HCT116 (cell line): Measurements from ENCODE around the gene RCAN2. TPM values are rescaled to one million over a fixed set of nuclear protein-coding genes. Genes with fewer than 3 reads are reported as not detected.

Experiments used
- ATAC-seq: fragments of 200-7000 bp; cut with Tn5 transposase; 2 replicates; pipeline ENCODE4 v1.9.1; 2020; ENCODE audit warnings: mild to moderate bottlenecking, moderate library complexity
- BruUV-seq: library from RNA; stranded (reverse); fragments of 400-500 nt; replicated peaks from 2 replicates; lab custom pipeline; 2021; lab: Mats Ljungman, UMichigan
- CTCF ChIA-PET: fragments of 300-600 bp; sonication (Branson Sonifier 250); formaldehyde crosslinking; loops from one replicate; lab custom pipeline; 2021; ENCODE audit warnings: antibody characterized with exemption; lab: Charles Lee
- POLR2A ChIA-PET: fragments of 300-600, 350-600 bp; sonication (Branson Sonifier 250); formaldehyde crosslinking; loops from one replicate; lab custom pipeline; 2021; ENCODE audit warnings: antibody characterized with exemption; lab: Charles Lee
- RAD21 ChIA-PET, 2 experiments: fragments of 300-600 bp; sonication (Branson Sonifier 250); formaldehyde crosslinking; loops; one replicate each; lab custom pipeline; 2023; ENCODE audit warnings: low total read pairs in 2 of 2; ENCODE audit not compliant: uncharacterized antibody in 2 of 2, unreplicated experiment in 2 of 2, low non-redundant PET in 1 of 2; lab: Charles Lee
- DNase-seq: peaks from one replicate; pipeline ENCODE4 v3.0.0-alpha.2; 2010; ENCODE audit warnings: low read depth, low spot score
- H2AFZ ChIP-seq: fragments of 200-600 bp; shearing (Covaris generic), sonication (generic); 2 replicates; pipeline ENCODE4 v1.6.1; 2017; ENCODE audit warnings: low read depth, mixed run types, mixed read lengths, antibody characterized with exemption, low read length; ENCODE audit not compliant: poor library complexity, severe bottlenecking
- H3K27ac ChIP-seq: 2 replicates; pipeline ENCODE4 v1.5.1; 2012; ENCODE audit warnings: low read depth, low read length
- H3K27me3 ChIP-seq: fragments of 200-600 bp; sonication (generic); 2 replicates; pipeline ENCODE4 v1.6.1; 2016; ENCODE audit warnings: mixed run types, low read length, mixed read lengths; ENCODE audit not compliant: insufficient read depth
- H3K36me3 ChIP-seq, 2 experiments: fragments of 200-500 bp in 1 of 2; fragments of 200-600 bp in 1 of 2; sonication (Bioruptor generic) in 1 of 2; sonication (generic) in 1 of 2; 2 replicates each; pipeline versions ENCODE4 v1.5.1 to v1.6.1; 2014 to 2016; ENCODE audit warnings: low read length in 2 of 2, inconsistent platforms in 1 of 2, mixed read lengths in 1 of 2, mixed run types in 1 of 2; ENCODE audit not compliant: insufficient read depth in 2 of 2, control insufficient read depth in 1 of 2
- H3K4me1 ChIP-seq, 2 experiments: fragments of 200-600 bp in 1 of 2; sonication (generic) in 1 of 2; 2 replicates each; pipeline versions ENCODE4 v1.5.1 to v1.6.1; 2012 to 2017; ENCODE audit warnings: low read length in 2 of 2, inconsistent platforms in 1 of 2, mild to moderate bottlenecking in 1 of 2, mixed read lengths in 1 of 2, mixed run types in 1 of 2, moderate library complexity in 1 of 2; ENCODE audit not compliant: insufficient read depth in 2 of 2, control insufficient read depth in 1 of 2
- H3K4me2 ChIP-seq: fragments of 200-600 bp; sonication (generic); 2 replicates; pipeline ENCODE4 v1.6.1; 2017; ENCODE audit warnings: mixed run types, low read length, mixed read lengths
- H3K4me3 ChIP-seq, 2 experiments: fragments of 200-600 bp in 1 of 2; sonication (generic) in 1 of 2; replicated peaks in 1 of 2; 2 replicates each; pipeline ENCODE4 v1.5.1; 2011 to 2016; ENCODE audit warnings: low read length in 2 of 2, control low read depth in 1 of 2, low read depth in 1 of 2, mild to moderate bottlenecking in 1 of 2, mixed read lengths in 1 of 2, mixed run types in 1 of 2
- H3K79me2 ChIP-seq: fragments of 200-600 bp; sonication (generic); 2 replicates; pipeline ENCODE4 v1.6.1; 2017; ENCODE audit warnings: mild to moderate bottlenecking, mixed run types, low read length, moderate library complexity, mixed read lengths; ENCODE audit not compliant: insufficient read depth
- H3K9ac ChIP-seq: fragments of 200-600 bp; sonication (generic); 2 replicates; pipeline ENCODE4 v1.6.1; 2016; ENCODE audit warnings: low read length, mixed read lengths
- H3K9me2 ChIP-seq: fragments of 200-600 bp; sonication (generic), shearing (Covaris generic); 2 replicates; pipeline ENCODE4 v1.6.1; 2017; ENCODE audit warnings: mixed run types, mild to moderate bottlenecking, moderate library complexity; ENCODE audit not compliant: insufficient read depth
- H3K9me3 ChIP-seq, 2 experiments: fragments of 200-500 bp in 1 of 2; fragments of 200-600 bp in 1 of 2; sonication (Bioruptor generic) in 1 of 2; sonication (generic) in 1 of 2; 2 replicates each; pipeline ENCODE4 v1.6.1; 2014 to 2017; ENCODE audit warnings: low read length in 2 of 2, mixed read lengths in 2 of 2, inconsistent platforms in 1 of 2, low read depth in 1 of 2, mild to moderate bottlenecking in 1 of 2, mixed run types in 1 of 2, moderate library complexity in 1 of 2; ENCODE audit not compliant: control insufficient read depth in 1 of 2, insufficient read depth in 1 of 2
- H4K20me1 ChIP-seq: fragments of 200-600 bp; sonication (generic), shearing (Covaris generic); 2 replicates; pipeline ENCODE4 v1.6.1; 2017; ENCODE audit warnings: mixed run types, mild to moderate bottlenecking, moderate library complexity; ENCODE audit not compliant: insufficient read depth
- CEBPB ChIP-seq: IDR thresholded peaks from 2 replicates; pipeline ENCODE4 v1.6.1; 2012; ENCODE audit warnings: low read depth
- EGR1 ChIP-seq: IDR thresholded peaks from 2 replicates; pipeline ENCODE4 v1.6.1; 2012; ENCODE audit warnings: low read depth
- EZH2phosphoT487 ChIP-seq: fragments of 200-600 bp; IDR thresholded peaks from 2 replicates; pipeline ENCODE4 v1.6.1; 2018; ENCODE audit warnings: antibody characterized with exemption, borderline replicate concordance
- JUND ChIP-seq: IDR thresholded peaks from 2 replicates; pipeline ENCODE4 v1.6.1; 2012
- SIN3A ChIP-seq: IDR thresholded peaks from 2 replicates; pipeline ENCODE4 v1.6.1; 2012; ENCODE audit warnings: low read depth
- SRF ChIP-seq: IDR thresholded peaks from 2 replicates; pipeline ENCODE4 v1.6.1; 2012; ENCODE audit warnings: low read depth
- ZFX ChIP-seq: fragments of 450-650 bp; IDR thresholded peaks from 2 replicates; pipeline ENCODE4 v1.6.1; 2017
- ZNF274 ChIP-seq: fragments of 200-500 bp; sonication (Bioruptor generic); IDR thresholded peaks from 2 replicates; pipeline ENCODE4 v1.6.1; 2014; ENCODE audit warnings: mild to moderate bottlenecking, low read depth, low read length, inconsistent platforms
- intact Hi-C: fragments of 100-400 bp; cut with micrococcal nuclease; formaldehyde crosslinking; loops from 2 replicates; pipeline ENCODE4 v1.10.0; 2022
- total RNA-seq: library from RNA; stranded (reverse); gene quantifications from one replicate; pipeline ENCODE4 v1.2.1, GENCODE V29; 2021; ENCODE audit not compliant: unreplicated experiment
- TF ChIP-seq, protein P1 (sequence below): IDR thresholded peaks from 2 replicates; pipeline ENCODE4 v1.6.1; 2011; ENCODE audit warnings: mild to moderate bottlenecking, low read length, moderate library complexity; ENCODE audit not compliant: insufficient replicate concordance; ENCODE audit errors: extremely low read depth
- TF ChIP-seq, protein P2 (sequence below): IDR thresholded peaks from 2 replicates; pipeline ENCODE4 v1.6.1; 2012; ENCODE audit warnings: low read depth

RCAN2 gene
- total RNA-seq, 1 experiment from 2014 or later = 0.57 TPM

DNA sequence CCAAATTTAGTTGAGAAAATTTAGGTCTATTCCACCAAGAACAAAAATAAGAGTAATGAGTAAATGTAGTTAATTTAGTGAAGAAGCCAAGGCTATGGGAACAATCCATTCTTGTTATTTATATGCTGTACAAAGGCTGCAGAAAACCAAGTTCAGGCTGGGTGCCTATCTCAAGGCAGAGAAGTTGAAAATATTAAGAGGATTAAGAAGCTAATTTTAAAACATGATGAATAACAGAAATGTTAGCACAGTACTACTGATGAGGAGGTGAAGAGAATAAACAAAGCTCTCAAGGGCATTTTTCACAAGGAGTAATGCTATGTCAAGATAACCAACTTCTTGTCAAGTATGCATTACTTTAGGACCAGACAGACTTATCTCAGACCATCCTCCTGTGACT lies 68.6 kb downstream of the RCAN2 start (continued):
- TF ChIP-seq, protein P1, sequence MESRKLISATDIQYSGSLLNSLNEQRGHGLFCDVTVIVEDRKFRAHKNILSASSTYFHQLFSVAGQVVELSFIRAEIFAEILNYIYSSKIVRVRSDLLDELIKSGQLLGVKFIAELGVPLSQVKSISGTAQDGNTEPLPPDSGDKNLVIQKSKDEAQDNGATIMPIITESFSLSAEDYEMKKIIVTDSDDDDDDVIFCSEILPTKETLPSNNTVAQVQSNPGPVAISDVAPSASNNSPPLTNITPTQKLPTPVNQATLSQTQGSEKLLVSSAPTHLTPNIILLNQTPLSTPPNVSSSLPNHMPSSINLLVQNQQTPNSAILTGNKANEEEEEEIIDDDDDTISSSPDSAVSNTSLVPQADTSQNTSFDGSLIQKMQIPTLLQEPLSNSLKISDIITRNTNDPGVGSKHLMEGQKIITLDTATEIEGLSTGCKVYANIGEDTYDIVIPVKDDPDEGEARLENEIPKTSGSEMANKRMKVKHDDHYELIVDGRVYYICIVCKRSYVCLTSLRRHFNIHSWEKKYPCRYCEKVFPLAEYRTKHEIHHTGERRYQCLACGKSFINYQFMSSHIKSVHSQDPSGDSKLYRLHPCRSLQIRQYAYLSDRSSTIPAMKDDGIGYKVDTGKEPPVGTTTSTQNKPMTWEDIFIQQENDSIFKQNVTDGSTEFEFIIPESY = no peak
- TF ChIP-seq EZH2phosphoT487 = no peak

DNA sequence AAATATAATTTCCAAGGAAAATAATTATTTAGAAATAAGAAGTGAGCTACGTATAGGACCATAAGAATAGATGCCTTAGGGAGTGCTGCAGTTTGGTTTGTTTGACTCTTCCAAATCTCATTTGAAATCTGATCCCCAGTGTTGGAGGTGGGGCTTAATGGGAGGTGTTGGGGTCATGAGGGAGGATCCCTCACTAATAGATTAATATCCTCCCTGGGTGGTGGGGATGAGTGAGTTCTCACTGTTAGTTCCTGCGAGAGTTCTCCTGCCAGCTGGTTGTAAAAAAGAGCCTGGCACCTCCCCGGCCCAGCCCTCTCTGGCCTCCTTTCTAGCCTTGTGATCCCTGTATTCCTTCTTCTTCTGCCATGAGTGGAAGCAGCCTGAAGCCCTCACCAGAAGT lies 69.3 kb downstream of the RCAN2 start:
- Histone ChIP-seq H3K4me1 (no peaks in the 10 kb centered on the region), H2AFZ (no peak overlapping the region), H3K36me3 (no peaks in the 10 kb centered on the region), H3K79me2 (no peaks in the 10 kb centered on the region), H3K4me2 (no peak overlapping the region), H3K4me3 (no peak overlapping the region)
- no peak for ATAC-seq
- ChIA-PET POLR2A (no interaction called here), CTCF (interaction anchor here (1.7 kb wide), 1 partner anchor 233 kb away, joined by 5 read pairs; no protein-coding TSS in a partner anchor)
- no peak for DNase-seq
- BruUV-seq = no TSS peak
- intact Hi-C loops = no loop called here
- TF ChIP-seq, protein P1 = no peak
- no peak for TF ChIP-seq SIN3A
- TF ChIP-seq EGR1 = no peak
- TF ChIP-seq SRF = no peak
- no peak for TF ChIP-seq JUND
- TF ChIP-seq CEBPB = no peak
- TF ChIP-seq, protein P2, sequence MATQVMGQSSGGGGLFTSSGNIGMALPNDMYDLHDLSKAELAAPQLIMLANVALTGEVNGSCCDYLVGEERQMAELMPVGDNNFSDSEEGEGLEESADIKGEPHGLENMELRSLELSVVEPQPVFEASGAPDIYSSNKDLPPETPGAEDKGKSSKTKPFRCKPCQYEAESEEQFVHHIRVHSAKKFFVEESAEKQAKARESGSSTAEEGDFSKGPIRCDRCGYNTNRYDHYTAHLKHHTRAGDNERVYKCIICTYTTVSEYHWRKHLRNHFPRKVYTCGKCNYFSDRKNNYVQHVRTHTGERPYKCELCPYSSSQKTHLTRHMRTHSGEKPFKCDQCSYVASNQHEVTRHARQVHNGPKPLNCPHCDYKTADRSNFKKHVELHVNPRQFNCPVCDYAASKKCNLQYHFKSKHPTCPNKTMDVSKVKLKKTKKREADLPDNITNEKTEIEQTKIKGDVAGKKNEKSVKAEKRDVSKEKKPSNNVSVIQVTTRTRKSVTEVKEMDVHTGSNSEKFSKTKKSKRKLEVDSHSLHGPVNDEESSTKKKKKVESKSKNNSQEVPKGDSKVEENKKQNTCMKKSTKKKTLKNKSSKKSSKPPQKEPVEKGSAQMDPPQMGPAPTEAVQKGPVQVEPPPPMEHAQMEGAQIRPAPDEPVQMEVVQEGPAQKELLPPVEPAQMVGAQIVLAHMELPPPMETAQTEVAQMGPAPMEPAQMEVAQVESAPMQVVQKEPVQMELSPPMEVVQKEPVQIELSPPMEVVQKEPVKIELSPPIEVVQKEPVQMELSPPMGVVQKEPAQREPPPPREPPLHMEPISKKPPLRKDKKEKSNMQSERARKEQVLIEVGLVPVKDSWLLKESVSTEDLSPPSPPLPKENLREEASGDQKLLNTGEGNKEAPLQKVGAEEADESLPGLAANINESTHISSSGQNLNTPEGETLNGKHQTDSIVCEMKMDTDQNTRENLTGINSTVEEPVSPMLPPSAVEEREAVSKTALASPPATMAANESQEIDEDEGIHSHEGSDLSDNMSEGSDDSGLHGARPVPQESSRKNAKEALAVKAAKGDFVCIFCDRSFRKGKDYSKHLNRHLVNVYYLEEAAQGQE = no peak
- no peak for TF ChIP-seq ZFX
- no peak for TF ChIP-seq ZNF274
- TF ChIP-seq, all 23 proteins: peak for 0
- no peaks in the 10 kb centered on the region for H3K27me3 ChIP-seq
- no peaks in the 10 kb centered on the region for H3K9me3 ChIP-seq
- no peak overlapping the region for H3K27ac ChIP-seq
- H3K9me2 ChIP-seq = no peaks in the 10 kb centered on the region
- RAD21 ChIA-PET = no interaction called here
- H4K20me1 ChIP-seq = no peaks in the 10 kb centered on the region
- H3K9ac ChIP-seq = no peak overlapping the region
